ENCODE measurements around the gene ZNF628. TPM values are rescaled to one million over a fixed set of nuclear protein-coding genes. Genes with fewer than 3 reads are reported as not detected.
A peak's percentile ranks its signal among the peaks of the same experiment; 100 is the strongest.

The ZNF628 gene
- 0.41 TPM for total RNA-seq

GRCh38 chr19:55476100-55476775, at the start of gene ZNF628:
TSS of gene ZNF628 (plus strand) at chr19:55476617. CDS start at chr19:55479911, 3,294 bp downstream.
- FAIRE-seq, result no peak

GRCh38 chr19:55431183-55431582, 45.2 kb upstream of the ZNF628 start:
- FAIRE-seq (no peak), DNase-seq (ENCODE audit: low spot score in 2 of 2) (no peak)

More at GRCh38 chr19:55476100-55476775, at the start of gene ZNF628:
- peak; percentile 99 to 100 for DNase-seq (ENCODE audit: low spot score in 2 of 2)

DNA sequence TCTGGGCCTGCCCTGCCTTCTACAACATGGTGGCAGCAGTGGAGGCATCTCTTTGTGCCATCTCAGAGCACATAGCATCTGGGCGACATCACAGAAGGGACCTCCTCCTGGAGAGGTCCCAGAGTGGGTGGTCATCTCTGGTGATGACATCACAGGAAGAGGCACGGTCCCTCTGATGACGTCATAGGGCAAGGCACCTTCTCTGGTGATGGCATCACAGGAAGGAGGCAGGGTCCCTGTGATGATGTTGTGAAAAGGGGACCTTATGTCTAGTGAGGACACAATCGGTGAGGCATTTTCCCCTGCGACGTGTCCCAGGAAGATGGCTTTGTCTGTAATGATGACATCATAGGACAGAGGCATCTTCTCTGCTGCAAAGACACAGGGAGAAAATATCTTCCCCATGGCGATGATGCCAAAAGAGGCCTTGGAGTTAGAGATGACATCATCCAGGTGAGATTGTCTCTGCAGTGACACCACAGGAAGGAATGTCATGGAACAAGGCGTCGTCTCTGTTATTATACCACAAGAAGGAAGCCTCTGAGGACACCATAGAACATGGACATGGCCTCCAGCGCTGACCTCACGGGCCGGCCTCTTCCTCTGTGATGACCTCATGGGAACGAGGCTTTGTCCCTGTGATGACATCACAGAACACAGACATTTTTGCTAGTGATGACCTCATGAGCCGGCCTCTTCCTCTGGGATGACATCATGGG, 44.0 kb upstream of the ZNF628 start:
- FAIRE-seq (no peak), DNase-seq (ENCODE audit: low spot score in 2 of 2) (no peak)

GRCh38 chr19:55433292-55433691, 43.1 kb upstream of the ZNF628 start:
- FAIRE-seq (no peak), DNase-seq (ENCODE audit: low spot score in 2 of 2) (no peak)

GRCh38 chr19:55434356-55434919, 42.0 kb upstream of the ZNF628 start:
- DNase-seq (ENCODE audit: low spot score in 2 of 2) (no peak), FAIRE-seq (no peak)

GRCh38 chr19:55435020-55435419, 41.4 kb upstream of the ZNF628 start:
- no peak for FAIRE-seq
- no peak for DNase-seq (ENCODE audit: low spot score in 2 of 2)

DNA sequence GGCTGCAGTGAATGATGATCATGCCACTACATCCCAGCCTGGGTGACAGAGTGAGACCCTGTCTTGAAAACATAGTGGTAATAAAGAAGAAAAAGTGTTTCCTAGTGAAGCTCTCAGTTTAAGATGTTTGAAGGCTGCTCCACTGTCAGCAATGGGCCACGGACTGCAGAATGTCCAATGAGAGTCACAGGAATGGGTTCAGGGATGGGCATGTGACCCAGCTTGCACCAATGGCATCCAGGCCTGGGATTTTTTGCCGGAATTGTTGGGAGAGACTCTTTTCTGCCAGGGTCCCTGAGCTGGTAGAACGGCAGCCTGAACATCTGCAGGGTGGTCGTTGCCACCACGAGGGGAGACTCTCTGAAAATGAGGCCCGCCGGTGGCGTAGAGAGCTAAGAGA, 39.6 kb upstream of the ZNF628 start:
- FAIRE-seq (no peak), DNase-seq (ENCODE audit: low spot score in 2 of 2) (no peak)

DNA sequence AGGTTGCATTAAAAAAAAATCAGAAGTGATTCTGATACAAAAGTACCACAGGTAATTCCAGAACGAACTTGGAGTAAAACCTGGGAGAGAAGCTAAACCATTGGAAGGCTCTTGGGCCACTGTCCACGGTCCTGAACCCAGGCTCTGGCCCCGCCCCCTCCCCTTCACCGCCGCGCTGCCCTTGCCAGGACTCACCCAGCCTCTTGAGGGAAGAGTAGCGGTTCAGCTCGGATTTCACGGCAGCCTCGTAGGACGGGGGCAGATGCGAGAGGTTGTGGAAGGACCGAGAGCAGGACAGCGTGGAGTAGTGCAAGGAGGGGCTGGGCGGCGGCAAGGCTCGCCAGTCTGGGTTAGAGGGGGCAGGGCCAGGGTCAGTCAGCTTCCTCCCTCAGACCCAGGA, 39.0 kb upstream of the ZNF628 start:
- no peak for FAIRE-seq
- no peak for DNase-seq (ENCODE audit: low spot score in 2 of 2)

DNA sequence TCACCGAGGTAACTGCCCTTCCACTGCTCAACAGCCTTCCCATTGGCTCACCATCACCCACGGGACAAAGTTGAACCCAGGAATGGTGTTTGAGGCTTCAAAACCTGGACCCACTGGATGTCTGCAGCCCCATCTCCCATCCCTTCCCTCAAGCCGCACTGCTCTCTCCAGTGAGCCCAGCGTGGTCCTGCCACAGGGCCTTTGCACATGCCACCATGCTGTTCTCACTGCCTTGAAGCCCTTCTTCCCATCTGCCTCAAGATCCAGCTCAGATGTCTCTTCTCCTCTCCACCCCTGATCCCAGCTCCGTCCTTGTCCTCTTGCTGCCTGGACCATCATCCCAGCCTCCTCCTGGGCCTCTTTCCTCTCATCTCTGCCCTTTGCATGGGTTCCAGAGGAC, 37.4 kb upstream of the ZNF628 start:
- no peak for FAIRE-seq

DNA sequence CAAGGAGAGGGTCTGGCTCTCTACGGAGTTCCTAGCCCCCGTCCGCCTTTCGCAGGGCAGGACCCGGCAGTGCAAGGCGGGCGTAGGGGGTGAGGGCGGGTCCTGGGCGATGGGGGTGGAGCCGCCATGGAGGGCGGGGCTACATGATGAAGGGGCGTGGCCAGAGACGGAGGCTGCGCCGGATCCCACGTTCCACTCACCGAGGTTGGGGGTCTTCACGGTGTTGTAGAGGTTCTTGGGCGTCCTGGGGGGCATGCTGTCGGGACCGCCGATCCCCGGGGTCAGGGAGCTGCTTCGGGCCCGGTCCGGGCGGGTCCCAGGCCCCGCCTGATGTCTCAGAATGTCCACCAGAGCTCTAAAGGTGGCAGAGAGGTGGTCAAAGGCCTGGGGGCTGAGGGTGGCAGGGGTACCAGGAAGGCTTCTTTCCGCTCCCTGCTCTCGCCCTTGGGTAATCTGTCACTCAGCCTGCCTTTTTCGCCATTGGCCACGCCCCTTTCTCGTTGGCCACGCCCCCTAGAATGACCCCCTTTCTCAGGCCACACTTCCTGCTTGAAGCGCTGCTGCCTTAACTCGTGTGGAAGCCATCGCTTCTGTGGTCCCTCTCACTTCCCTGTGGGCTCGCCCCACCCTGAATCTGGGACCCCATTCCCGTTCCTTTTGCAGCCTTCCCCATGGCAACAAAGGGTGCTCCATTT, 35.9 kb upstream of the ZNF628 start:
- FAIRE-seq (no peak), DNase-seq (ENCODE audit: low spot score in 2 of 2) (no peak)

More for the DNA sequence above, 37.4 kb upstream of the ZNF628 start:
- DNase-seq (ENCODE audit: low spot score in 2 of 2), result no peak

DNA sequence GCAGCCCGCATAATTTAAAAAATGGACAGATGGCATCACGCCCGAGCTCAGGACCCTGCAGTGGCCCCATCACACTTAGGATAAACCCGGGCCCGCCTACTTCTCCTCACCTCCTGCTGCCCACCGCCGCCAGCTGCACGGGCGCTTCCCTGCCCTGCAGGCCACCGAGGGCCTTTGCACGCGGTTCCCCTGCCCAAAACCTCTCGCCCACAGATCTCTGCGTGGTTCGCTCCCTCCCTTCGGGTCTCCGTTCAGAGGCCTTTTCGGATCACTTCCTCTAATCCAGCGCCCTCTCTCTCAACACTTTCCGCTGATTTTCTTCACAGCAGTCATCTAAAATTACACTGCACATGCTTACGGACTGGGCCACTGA, 35.1 kb upstream of the ZNF628 start:
- FAIRE-seq (no peak), DNase-seq (ENCODE audit: low spot score in 2 of 2) (no peak)

DNA sequence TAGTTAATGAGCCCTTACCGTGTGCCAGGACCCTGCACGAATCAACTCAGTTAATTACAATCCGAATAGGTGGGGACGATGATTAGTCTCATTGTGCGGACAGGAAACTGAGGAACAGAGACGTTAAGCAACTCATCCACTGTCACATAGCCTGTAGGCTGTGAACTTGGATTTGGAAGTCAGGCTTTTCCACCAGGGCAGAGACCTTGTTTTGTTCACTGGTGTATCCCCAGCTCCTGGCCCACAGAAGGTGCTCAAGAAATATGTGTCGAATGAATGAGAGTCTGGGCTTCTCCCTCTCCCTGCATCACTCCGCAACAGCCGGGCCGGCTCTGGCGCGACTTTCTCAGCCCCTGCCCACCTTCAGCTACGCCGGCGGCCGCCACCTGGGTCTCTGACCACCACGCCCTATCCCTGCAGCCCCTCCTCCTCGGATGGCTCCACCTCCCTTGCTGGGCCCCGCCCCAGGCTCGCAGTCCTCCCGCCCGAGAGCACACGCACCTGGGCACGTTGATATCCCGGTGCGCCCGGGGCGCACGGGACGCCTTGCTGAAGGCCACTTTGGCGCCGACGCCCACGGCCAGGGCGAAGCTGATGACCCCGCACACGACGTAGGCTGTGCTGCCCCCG, 34.6 kb upstream of the ZNF628 start:
- no peak for DNase-seq (ENCODE audit: low spot score in 2 of 2)
- no peak for FAIRE-seq

DNA sequence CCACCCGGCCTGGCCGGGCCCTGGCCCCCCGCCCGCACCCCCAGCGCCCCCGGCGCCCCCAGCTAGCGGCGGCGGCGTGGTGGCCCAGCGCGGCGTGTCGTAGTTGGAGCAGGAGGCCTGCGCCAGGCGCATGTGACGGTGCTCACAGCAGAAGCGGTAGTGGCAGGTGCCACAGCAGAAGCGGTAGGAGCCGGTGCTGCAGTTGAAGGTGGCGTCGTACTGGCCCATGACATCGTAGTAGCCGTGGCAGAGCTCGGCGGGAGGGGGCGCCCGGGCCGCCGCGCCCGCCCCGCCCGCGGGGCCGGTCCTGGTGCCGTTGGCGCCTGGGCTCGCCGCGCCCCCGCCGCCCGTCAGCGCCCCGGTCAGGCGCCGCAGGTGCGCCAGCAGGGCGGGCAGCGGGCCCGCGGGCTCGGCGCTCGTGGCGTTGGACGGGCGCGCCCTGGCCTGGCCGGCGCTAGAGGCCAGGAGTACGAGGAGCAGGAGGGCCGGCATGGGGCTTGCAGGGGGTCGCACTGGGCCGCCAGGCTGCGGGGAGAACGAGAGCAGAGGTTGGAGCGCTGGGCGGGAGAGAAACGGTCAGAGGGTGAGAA, 34.0 kb upstream of the ZNF628 start:
- FAIRE-seq (no peak), DNase-seq (ENCODE audit: low spot score in 2 of 2) (peak; percentile 64 to 79)

GRCh38 chr19:55443045-55443823, 33.2 kb upstream of the ZNF628 start, which contains the start of gene SHISA7:
TSS of gene SHISA7 (minus strand) at chr19:55443300. CDS start at chr19:55442863, 437 bp downstream.
- DNase-seq (ENCODE audit: low spot score in 2 of 2) (peak; percentile 62 to 78), FAIRE-seq (no peak)

DNA sequence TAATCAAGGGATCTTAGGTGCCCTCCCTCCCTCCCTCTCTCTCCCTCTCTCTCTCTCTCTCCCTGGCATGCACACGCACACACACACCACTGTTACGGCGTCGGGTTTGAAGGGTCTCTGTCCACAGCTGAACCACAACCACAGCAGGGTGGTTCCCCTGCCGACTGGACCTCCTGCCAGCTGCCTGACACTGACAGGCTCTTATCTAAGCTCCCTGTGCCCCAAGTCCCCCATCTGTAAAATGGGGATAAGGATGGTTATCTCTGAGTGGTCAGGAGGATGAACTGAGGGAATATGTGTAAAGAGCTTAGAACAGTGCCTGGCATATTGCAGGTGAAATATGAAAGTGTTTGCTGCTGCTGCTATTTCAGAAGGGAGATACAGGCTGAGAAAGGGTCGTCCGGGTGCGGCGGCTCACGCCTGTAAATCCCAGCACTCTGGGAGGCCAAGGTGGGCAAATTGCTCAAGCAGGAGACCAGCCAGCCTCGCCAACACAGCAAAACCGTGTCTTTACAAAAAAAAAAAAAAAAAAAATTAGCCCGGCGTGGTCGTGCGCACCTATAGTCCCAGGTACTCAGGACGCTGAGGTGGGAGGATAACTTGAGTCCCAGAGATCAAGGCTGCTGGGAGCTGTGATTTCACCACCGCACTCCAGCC, 32.5 kb upstream of the ZNF628 start:
- FAIRE-seq, result no peak
- DNase-seq (ENCODE audit: low spot score in 2 of 2), result no peak

GRCh38 chr19:55444646-55445045, 31.8 kb upstream of the ZNF628 start:
- FAIRE-seq (no peak), DNase-seq (ENCODE audit: low spot score in 2 of 2) (no peak)

DNA sequence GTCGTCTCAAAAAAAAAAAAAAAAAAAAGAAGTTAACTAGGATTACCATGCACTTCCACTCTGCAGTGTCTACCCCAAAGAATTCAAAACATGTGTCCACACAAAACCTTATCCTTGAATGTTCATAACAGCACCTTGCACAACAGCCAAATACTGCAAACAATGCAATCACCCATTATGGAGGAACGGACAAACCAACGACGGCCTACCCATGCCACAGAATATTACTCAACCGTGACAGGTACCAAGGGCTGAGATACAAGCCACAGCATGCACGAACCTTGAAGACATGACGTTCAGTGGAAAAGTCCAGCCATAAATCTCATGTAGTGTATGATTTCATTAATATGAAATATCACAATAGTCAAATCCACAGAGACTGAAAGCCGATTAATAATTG, 30.4 kb upstream of the ZNF628 start:
- DNase-seq (ENCODE audit: low spot score in 2 of 2), result no peak

DNA sequence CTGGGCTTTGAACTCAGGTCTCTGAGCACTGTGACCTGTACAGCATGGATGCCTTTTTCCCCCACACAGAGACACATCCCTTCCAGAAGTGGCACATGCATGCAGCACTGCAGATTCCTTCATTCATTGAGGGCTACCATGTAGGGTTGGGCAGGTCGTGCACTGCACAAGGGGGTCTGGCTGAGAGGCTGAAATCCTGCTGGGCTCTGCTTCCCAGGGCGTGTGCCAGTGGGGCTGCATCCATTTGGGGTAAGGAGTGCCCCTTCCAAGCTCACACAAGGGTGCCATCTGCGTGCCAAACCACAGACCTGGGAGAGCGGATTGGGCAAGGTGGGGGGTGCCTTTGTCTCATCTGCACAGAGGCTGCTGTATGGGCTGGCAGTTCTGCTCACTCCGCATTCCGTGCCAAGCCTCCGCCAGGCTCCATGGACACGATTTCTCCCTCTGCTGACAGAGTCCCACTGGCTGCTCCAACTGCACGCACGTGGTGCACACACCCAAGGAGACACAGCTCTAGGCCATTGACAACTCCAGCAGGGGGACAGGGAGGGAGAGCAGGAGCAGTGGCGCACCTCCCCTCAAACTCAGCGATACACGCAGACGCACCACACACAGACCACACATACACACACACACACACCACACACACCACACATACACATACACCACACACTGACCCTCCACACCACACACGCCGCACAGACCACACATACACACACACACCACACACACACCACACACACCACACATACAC, 28.8 kb upstream of the ZNF628 start:
- FAIRE-seq (no peak), DNase-seq (ENCODE audit: low spot score in 2 of 2) (peak; percentile 71)

More for the DNA sequence above, 30.4 kb upstream of the ZNF628 start:
- no peak for FAIRE-seq

Data from frontal cortex (tissue), 4 donors.